ENCODE data around the gene CRHR1.

- TF ChIP-seq CTCF (IDR thresholded peaks at IDR 0.05; ENCODE audit: insufficient read depth, low read length): no peak
- no peak for TF ChIP-seq GABPA (IDR thresholded peaks at IDR 0.05; ENCODE audit: low read depth)
- no peak for TF ChIP-seq REST (IDR thresholded peaks at IDR 0.05; ENCODE audit: insufficient replicate concordance, low read depth)
- TF ChIP-seq POLR2AphosphoS5 (IDR thresholded peaks at IDR 0.05; ENCODE audit: low read depth): no peak
Measured at GRCh38 chr17:45845376-45846185, 61.5 kb downstream of the CRHR1 start.

All from HL-60 (cell line).